DMS 273 (cell line): ENCODE results near the gene NUP210L.
"Not testable (repeated sequence)": the region's sequence is repeated elsewhere in the genome, so short reads cannot be mapped to it uniquely, and the experiment has no call there.

Source experiments
- DNase-seq: peaks from one replicate; lab custom pipeline; 2025; ENCODE audit not compliant: unreplicated experiment; lab: John Stamatoyannopoulos, UW

Gene NUP210L

DNA sequence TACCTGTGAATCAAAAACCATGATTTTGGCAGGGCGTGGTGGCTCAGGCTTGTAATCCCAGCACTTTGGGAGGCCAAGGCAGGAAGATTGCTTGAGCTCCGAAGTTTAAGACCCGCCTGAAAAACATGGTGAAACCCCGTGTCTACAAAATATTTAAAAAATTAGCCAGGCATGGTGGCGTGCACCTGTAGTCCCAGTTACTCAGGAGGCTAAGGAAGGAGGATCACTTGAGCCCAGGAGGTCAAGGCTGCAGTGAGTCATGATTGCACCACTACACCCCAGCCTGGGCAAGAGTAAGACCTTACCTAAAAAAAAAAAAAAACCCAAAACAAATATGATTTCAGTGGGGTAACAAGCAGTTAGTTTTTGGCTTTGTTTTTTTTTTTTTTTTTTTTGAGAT, 54.7 kb downstream of the NUP210L start:
- DNase-seq = not testable (repeated sequence)

DNA sequence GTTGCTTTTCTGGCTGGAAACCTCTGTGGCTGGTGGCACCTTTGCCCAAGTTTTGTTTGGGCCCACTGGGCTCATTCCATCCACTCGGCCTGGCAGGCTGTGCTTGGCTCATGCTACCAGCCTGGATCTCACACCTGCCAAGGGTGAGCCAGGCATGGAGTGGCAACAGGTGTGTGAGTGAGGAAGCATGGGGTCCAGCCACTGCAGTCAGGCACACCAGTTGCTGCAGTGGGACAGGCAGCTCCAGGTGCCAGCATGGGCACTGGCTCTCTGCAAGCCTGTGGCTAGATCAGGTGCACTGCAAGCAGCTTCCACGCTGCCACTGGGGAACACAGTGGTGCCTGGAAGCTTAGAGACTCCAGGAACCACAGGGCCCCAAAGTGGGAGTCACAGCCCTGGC, 57.0 kb downstream of the NUP210L start:
- no peak for DNase-seq

DNA sequence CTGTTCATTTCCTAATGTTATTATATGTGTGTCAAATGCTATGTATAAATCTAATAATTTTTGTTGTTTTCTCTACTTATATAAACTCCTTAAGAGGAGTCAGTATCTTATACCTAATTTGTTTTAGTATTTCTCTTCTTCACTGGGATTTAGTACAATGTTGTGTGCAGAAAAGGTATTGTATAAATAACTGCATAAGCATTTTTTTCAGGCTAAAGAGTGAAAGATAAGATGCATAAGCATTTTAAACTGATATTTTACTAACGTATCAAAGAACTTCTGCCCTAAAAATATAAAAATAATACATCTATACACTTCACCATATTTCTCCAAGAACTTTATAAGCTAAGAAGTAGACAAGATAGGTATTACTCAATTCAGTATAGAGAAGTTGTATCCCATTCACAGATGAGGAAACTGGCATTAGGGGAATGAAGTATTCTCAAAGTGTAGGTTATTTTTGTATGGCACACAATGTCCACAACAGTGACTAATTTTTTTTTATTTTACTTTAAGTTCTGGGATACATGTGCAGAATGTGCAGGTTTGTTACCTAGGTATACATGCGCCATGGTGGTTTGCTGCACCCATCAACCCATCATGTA, 59.3 kb downstream of the NUP210L start:
- no peak for DNase-seq

DNA sequence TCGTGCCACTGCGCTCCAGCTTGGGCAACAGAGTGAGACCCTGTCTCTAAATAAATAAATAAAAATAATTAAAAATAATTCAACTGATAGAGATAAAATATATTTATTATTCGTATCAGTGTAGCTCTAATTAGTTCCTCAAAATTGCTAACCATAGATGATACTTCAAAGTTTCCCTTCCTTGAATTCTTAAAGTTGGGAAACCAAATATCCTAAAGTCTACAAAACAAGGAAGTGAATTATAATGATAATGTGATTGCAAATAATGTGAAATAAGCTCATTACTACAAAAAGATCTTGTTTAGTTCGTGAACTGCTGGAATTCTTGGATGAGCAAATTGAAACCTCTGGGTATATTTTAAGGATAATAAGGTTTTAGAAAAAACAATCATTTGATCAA, 60.5 kb downstream of the NUP210L start:
- no peak for DNase-seq

DNA sequence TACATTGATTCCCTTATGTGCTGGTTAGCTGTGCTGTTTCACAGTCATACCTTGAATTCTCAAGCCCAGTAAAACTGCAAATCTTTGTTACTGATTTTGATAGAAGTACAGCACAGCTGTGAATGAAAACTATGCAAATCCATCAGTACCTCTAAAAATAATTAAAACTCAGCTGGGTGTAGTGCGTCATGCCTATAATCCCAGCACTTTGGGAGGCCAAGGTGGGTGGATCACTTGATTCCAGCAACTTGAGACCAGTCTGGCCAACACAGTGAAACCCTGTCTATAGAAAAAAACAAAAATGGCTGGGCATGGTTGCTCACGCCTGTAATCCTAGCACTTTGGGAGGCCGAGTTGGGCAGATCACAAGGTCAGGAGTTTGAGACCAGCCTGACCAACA, 61.2 kb downstream of the NUP210L start:
- DNase-seq = no peak

DNA sequence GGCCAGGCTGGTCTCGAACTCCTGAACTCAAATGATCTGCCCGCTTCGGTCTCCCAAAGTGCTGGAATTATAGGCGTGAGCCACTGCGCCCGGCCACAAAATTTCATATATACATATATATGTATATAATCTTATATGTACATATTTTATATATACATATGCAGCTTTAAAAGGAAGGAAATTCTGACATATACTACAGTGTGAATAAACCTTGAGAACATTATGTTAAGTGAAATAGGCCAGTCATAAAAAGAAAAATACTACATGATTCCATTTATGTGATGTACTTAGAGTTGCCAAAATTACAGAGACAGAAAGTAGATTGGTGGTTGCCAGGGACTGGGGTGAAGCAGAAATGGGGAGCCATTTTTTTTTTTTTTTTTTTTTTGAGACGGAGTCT, 63.2 kb downstream of the NUP210L start:
- no peak for DNase-seq

DNA sequence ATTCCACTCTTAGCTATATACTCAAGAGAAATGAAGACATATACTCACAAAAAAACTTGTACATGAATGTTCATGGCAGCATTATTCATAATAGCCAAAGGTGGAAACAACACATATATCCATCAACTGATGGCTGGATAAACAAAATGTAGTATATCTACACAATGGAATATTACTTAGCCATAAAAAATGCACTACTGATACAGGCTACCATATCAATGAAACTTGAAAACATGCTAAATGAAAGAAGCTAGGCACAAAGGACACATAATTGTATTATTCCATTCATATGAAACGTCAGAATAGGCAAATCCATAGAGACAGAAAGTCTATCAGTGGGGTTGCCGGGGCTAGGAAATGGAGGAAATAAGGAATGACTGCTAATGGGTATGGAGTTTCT, 67.3 kb downstream of the NUP210L start:
- DNase-seq = no peak

DNA sequence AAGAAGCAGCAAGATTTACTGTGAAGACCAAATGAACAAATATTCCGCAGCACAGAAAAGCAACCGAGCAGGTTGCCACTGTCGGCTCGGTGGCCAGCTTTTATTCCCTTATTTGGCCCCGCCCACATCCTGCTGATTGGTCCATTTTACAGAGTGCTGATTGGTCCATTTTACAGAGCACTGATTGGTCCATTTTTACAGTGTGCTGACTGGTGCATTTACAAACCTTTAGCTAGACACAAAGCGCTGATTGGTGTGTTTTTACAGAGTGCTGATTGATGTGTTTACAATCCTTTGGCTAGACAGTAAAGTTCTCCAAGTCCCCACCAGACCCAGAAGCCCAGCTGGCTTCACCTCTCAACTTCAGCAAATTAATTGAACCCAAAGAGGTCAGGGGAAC, 71.8 kb downstream of the NUP210L start:
- not testable (repeated sequence) for DNase-seq

DNA sequence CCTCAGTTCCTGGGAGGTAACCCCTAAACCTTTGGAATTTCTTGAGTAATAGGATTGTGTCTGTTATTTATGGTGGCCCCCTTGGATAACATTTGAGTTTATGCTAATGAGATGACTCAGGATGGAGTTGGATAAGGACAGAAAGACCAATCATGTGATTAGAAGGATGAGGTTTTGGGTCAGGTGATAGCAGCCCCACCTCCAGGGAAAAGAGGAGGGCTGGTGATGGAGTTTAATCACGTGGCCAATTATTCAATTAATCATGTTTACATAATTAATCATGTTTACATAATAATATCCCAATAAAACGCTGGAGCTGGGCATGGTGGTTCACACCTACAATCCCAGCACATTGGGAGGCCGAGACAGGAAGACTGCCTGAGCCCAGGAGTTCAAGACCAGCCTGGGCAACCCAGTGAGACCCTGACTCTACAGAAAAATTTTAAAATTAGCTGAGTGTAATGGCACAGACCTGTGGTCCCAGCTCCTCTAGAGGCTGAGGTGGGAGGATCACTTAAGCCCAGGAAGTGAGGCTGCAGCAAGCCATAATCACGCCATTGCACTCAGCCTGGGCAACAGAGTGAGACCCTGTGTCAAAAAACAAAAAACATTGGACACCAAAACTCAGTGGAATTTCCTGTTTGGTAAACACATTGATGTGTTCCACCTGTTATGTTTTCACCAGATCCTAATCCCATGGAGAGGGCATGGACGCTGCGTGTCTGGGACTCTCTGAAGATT, 73.3 kb downstream of the NUP210L start:
- DNase-seq = no peak

DNA sequence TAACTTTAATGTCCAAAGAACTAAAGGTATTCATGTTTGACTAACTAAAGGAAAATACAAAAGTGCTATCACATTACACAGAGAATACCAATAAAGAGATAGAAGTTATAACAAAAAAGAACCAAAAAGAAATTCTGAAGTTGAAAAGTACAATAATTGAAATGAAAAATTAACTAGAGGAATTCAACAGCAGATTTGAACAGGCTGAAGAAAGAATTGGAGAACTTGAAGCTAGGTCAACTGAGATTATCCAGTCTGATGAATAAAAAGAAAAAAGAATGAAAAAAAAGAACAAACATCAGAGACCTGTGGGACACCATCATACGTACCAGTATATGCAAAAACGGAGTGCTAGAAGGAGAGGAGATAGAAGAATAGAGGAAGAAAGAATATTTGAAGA, 78.5 kb downstream of the NUP210L start:
- no peak for DNase-seq

DNA sequence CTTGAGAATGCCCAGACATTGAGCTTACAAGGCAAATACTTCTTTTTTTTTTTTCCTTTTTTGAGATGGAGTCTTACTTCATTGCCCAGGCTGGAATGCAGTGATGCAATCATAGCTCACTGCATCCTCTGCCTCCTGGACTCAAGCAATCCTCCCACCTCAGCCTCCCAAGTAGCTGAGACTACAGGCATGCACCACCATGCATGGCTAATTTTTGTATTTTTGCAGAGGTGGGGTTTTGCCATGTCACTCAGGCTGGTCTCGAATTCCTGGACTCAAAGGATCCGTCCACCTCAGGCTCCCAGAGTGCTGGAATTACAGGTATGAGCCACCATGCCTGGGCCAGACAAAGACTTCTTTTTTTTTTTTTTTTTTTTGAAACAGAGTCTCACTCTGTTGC, 79.1 kb downstream of the NUP210L start:
- no peak for DNase-seq

DNA sequence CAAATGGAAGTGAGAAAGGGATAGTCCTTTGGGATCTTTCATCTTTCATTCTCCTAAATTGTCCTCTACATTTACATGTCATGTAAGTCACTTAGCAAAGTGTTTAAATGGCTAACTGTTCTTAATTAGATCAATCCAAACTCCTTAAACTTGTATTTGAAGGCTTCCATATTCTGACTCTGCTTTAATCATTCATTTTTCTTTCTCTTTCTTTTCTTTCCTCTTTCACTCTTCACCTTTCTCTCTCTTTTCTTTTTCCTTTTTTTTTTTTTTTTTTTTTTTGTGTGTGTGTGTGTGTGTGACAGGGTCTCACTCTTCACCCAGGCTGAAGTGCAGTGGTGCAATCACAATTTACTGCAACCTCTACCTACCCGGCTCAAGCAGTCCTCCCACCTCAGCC, 92.6 kb downstream of the NUP210L start:
- DNase-seq = no peak

DNA sequence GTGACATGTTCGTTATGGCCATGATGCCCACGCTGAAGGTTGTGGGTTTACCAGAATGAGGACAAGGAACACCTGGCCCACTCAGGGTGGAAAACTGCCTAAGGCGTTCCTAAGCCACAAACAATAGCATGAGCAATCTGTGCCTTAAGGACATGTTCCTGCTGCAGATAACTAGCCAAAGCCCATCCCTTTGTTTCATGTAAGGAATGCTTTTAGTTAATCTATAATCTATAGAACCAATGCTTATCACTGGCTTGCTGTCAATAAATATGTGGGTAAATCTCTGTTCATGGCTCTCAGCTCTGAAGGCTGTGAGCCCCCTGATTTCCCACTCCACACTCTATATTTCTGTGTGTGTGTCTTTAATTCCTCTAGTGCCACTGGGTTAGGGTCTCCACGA, 107.4 kb downstream of the NUP210L start:
- not testable (repeated sequence) for DNase-seq

DNA sequence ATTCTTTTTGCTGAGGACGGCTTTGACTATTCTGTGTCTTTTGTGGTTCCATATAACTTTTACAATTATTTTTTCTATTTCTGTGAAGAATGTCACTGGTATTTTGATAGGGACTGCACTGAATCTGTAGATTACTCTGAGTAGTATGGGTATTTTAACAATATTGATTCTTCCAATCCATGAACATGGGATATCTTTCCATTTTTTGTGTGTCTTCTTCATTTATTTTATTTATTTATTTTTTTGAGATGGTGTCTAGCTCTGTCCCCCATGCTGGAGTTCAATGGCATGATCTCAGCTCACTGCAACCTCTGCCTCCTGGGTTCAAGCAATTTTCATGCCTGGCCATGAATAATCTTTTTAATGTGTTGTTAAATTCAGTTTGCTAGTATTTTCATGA, 121.2 kb downstream of the NUP210L start:
- DNase-seq = not testable (repeated sequence)

DNA sequence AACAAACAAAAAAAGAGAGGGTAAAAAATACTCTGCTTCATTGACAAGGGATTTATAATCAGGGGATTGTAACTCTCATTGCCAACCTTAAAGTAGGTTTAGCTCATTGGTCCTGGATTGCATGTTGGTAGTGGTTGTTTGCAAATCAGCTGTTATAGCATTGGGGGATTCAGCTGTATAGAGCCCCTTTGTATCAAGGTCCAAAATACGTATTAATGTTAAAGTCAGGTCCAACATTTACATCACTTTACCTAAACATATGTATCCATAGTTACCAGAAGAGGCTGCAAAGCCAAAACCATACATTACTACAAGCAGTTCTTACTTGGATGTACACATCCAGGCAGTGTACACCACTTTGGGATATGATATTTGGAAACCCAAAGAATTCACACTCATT, 134.9 kb downstream of the NUP210L start:
- no peak for DNase-seq

DNA sequence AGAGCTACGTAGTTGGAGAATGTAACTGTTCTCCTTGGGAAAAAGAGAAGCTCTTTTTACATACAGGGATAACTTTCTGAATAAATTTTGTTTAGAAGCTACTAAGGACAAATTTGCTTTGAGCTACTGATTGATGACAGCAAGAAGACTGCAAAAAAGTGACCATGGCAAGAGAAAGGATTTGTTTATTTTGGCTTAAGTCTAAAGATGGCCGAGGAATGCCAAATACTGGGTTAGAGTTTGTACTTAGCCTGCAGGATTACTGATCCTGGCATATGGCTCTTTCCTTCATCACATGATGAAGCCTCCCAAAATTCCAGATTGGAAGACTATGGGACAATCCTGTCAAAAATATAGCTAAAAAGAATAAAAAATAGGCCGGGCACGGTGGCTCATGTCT, 135.6 kb downstream of the NUP210L start:
- DNase-seq = no peak

DNA sequence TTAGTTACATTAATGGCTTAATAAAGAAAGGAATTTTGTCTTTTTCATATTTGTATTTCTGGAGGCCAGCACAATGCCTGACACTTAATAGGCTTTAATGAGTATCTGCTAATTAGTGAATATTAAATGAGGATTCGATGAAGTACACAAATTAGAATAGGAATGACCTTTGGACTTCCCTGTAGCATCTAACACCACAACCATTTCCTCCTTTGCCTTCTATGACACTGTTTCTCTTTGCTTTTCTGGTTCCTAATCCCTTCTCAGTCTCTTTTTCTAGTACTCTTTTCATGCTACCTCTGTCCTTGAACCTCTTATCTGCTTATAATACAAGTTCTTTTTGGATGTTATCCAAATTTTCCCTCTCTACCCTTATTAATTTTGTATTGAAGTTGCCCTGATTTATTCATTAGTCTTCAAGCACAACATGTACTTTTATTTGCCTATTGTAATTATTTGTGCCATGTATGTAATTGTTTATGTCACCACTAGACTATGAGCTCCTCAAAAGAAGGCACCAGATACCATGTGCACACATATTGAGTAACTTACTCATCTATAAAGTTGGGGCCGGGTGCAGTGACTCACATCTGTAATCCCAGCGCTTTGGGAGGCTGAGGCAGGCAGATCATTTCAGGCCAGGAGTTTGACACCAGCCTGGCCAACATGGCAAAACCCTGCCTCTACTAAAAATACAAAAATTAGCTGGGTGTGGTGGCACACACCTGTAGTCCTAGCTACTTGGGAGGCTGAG, 140.5 kb downstream of the NUP210L start:
- DNase-seq = no peak

DNA sequence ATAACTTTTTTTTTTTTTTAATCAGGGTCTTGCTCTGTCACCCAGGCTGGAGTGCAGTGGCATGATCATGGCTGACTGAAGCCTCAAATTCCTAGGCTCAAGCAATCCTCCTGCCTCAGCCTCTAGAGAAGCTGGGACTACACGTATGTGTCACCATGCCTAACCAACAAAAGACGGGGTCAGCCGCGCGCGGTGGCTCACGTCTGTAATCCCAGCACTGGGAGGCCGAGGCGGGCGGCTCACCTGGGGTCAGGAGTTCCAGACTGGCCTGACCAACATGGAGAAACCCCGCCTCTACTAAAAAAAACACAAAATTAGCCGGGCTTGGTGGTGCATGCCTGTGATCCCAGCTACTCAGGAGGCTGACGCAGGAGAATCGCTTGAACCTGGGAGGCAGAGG, 142.3 kb downstream of the NUP210L start:
- DNase-seq = not testable (repeated sequence)

DNA sequence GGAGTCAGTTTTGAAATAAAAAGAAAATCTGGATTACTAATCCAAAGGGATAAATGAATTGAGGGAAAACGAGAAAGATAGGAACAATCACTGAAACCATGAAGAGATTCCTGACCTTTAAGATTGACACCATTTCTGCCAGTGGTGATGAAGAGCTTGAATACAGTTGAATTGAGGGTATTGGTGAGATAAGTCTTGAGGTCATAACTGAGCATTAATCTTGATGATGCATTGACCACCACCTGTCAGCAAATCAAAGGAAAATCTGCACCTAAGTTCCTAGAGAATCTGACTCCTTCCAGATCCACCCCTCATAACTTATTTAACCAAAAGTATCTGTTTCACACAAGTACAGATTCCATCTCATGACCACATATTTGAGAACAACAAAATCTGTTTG, 142.7 kb downstream of the NUP210L start:
- DNase-seq = no peak

DNA sequence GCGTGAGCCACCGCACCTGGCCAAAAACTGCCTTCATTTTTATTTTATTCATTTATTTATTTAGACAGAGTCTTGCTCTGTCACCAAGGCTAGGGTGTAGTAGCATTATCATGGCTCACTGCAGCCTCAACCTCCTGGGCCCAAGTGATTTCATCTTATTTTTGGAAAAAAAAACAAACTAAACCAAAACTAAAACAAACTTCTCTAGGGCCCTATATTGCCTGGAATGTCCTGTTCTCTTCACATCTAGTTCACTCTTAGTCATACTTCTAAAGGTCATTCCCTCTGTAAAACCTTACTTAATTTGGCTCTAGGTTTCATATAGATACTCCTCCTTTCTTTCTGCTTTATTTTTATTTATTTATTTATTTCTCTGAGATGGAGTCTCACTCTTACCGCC, 148.7 kb downstream of the NUP210L start:
- no peak for DNase-seq

DNA sequence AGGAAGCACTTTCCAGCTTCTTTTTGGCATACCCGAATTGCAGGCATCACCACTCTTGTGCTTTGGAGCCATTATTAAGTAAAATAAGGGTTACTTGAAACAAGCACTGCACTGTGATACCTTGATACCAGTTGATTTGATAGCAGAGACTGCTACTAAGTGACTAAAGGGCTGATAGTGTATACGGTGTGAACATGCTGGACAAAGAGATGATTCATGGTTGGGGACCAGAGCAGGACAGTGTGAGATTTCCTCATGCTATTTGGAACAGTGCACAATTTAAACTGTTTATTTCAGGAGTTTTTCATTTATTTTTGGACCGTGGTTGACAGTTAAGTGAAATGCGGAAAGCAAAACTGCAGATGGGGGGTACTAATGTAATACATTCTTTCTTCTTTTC, 154.5 kb downstream of the NUP210L start:
- no peak for DNase-seq

DNA sequence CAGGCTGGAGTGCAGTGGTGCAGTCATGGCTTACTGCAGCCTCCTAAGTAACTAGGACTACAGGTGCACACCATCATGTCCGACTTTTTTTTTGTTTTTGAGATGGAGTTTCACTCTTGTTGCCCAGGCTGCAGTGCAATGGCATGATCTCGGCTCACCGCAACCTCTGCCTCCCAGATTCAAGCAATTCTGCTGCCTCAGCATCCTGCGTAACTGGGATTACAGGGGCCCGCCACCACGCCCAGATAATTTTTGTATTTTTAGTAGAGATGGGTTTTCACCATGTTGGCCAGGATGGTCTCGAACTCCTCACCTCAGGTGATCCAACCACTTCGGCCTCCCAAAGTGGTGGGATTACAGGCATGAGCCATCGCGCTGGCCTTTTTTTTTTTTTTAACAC, 158.0 kb downstream of the NUP210L start:
- not testable (repeated sequence) for DNase-seq
